ENCODE results near the gene RETSAT.
A peak's percentile ranks its signal among the peaks of the same experiment; 100 is the strongest.
"Not testable (repeated sequence)": the region's sequence is repeated elsewhere in the genome, so short reads cannot be mapped to it uniquely, and the experiment has no call there.

The RETSAT gene

GRCh38 chr2:85354286-85355072 is at the start of gene RETSAT, which contains the start of gene ELMOD3:
Gene RETSAT, minus strand, starts transcription at chr2:85354528. Its CDS starts 21 bp downstream, at chr2:85354507.
Gene ELMOD3, plus strand, starts transcription at chr2:85354769. Its CDS starts 2,430 bp downstream, at chr2:85357199.
- peak; percentile 94 to 97 for DNase-seq

DNA sequence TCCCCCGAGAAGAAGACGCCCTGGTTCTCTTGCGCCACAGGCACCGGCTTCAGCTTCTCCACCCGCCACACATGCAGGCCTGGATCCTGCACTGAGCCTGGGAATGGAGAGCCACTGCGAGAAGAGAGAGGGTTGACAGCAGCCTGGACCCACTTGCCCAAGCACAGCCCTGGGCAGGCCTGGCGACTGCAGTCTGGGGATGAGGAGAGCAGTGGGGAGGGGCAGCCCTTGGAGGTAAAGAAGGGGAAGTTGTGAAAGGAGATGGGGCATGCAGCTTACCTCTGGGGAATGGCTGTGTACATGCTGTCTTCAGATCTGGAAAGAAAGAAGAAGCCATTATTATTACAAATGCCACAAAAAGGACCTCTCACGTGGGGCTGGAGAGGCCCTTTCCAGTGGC is 47.5 kb upstream of the RETSAT start:
- no peak for DNase-seq

GRCh38 chr2:85401464-85401805 is 47.1 kb upstream of the RETSAT start:
- DNase-seq = no peak

- no peak for DNase-seq
These were observed 46.5 kb upstream of the RETSAT start for GRCh38 chr2:85400541-85401463.

- no peak for DNase-seq
These were observed 45.7 kb upstream of the RETSAT start for GRCh38 chr2:85400023-85400422.

GRCh38 chr2:85399183-85399455 is 44.8 kb upstream of the RETSAT start:
- DNase-seq = no peak

- no peak for DNase-seq
These were observed 44.3 kb upstream of the RETSAT start for GRCh38 chr2:85398426-85399182.

DNA sequence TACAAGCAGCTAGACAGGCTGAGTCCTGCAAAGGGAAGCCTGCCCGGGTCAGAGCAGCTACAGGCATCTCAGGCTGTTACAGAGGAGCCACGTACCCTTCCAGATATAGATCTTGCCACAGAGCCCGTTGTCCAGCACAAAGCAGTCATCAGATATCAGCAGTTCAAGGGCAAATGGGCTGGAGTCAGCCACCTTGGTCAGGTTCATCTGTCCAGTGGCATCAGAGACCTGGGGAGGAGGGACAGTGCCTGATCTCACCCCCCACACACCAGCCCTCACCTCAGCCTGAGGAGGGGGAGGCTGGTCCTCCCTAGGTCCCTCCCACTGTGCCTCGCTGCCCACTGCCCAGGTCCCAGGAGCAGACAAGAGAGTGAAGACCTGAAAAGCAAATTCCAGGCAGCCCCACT is 43.6 kb upstream of the RETSAT start:
- no peak for DNase-seq

DNA sequence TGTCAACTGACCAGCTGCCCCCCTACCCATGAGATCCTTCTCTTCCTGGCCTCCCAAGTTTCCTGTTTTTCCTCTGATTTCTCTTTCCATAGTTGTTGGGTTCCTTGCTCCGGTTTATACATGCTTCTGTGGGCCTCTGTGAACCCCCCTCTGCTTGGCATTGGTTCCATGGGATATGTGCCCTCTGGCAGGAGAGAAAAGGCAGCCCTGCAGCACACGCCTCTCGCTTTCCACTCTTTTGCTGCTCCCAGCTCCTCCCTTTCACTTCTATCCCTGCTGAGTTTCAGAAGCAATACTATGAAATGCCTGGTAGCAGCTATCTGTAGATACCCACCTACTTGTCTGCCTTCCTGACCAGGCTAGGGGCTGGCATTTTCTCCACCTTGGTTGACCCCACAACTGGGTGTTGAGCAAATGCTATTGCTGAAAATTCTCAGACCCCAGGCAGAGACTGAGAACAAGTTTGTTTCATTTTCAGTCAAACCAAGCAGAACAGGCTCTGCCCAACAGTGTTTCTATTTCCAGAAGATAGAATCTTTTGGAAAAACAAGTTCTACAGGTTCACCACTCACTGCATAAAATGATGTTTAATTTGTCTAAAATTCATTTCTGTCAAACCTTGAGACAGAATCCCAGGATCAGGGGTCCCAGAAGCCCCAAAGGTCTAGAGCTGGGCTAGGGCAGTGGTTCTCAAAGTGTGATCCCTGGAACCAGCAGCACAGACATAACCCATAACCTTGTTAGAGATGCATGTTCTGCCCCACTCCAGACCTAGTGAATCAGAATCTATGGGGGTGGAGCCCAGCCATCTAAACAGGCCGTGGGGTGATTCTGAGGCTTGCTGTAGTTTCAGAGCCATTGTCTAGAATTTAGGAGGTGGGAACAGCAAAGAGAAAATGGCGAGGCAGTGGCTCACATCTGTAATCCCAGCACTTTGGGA is 42.5 kb upstream of the RETSAT start:
- no peak for DNase-seq

DNA sequence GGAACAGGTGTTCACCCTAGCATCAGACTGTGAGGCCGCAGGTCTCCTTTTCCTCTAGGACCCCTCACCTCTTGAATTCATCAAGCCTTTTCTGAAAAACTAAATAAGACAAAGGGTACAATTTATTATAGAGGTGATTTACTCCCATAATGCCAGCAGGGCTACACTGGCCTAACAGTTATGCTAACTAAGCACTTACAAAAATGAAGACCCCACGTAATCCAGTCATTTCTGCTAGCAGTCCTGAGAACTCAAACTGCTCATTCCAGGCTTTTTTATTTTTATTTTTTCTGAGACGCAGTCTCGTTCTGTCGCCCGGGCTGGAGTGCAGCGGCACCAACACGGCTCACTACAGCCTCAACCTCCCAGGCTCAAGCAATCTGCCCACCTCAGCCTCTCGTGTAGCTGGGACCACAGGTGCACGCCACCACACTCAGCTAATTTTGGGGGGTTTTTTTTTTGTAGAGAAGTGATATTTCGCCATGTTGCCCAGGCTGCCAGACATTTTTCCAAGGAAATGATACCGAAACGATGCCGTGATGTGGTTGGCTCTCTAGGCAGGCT is 41.7 kb upstream of the RETSAT start:
- DNase-seq = no peak

DNA sequence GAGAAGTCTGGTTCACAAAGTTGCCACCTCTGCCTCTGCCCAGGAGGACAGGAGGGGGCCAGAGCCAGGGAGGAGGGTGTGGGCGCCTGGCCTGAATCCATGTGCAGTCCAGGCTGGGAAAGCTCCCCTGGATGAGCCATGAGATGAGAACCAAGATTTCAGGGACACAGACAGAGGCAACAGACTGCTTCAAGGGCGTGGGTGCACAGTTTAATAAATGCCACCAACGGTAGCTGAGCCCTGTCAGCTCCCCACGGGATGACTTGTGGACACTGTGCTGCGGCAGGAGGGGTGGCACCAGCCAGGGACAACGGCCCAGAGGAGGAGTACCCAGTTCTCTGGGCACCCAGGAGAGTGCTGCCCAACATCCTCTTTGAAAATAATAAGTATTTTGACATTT is 40.6 kb upstream of the RETSAT start:
- no peak for DNase-seq

DNA sequence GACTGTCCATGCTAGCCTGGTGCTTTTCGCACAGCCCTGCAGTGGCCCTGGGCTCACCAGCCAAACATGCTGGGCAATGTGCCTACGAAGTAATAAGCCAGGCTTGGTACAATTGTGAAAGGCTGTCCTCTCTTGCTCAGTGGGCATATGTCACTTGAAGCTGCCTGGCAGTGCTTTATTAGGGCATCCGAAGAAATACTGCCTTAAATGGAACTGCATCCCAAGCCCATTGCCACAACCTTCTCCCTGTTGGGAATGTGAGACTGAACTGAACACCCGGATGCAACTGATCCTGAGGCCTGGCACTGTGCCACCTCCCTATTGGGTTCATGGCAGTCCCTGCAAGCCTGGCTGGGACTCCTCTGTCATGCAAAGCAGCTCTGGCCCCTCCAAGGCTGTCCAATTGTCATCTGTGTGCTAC is 39.9 kb upstream of the RETSAT start:
- no peak for DNase-seq

- DNase-seq = no peak
These were observed 39.5 kb upstream of the RETSAT start for GRCh38 chr2:85393836-85394235.

DNA sequence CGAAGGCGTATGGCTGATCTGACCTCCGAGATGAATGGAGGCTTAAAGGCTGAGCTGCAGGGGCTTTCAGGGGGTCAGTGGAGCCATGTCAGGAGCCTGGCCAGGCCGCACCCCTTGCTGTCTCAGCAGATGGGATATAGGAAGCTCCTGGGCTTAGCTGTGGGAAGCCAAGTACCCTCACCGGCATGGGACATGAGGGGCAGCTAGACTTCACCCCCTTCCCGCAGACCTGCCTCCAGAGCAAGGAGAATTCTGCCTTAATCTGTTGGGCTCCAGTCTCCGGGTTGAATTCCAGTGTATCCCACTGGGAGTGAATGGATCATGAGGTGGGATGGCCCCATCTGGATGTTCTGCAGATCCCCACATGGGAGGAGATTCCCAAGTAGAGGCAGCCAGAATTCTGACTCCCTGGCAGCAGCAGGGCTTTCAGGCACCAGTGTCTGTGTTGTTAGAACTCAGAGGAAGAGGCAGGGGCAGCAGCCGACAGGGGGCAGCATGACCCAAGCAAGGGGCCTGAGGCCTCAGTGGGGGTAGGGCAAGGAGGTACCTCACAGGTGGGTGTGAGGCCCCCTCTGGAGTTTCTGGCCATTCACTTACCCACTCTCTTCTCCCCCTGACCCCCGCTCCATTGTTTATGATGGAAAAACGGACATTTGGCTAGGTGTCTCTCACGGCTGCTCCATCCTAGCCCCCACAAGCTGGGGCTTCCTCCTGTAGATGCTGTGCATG is 36.8 kb upstream of the RETSAT start:
- DNase-seq = no peak

GRCh38 chr2:85388878-85389538 is 34.7 kb upstream of the RETSAT start:
- DNase-seq = no peak

GRCh38 chr2:85387754-85388153 is 33.4 kb upstream of the RETSAT start:
- no peak for DNase-seq

DNA sequence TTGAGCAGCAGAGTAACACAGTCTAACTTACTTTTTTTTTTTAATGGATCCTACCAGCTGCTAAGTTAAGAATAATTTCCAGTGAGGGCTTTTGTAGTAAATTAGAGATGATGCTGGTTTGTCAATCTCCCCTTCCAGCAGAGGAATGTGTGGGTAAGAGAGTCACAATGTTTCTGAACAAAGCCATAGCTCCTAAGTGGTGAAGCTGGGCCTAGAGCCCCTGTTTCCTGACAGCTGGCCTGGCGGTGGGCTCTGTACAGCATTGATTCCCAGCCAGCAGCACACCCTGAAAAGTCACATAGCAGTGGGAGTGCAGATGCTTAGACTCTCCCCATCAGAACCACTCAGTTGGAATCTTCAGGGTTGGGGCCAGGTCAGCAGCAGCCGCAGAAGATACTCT is 31.4 kb upstream of the RETSAT start:
- no peak for DNase-seq

DNA sequence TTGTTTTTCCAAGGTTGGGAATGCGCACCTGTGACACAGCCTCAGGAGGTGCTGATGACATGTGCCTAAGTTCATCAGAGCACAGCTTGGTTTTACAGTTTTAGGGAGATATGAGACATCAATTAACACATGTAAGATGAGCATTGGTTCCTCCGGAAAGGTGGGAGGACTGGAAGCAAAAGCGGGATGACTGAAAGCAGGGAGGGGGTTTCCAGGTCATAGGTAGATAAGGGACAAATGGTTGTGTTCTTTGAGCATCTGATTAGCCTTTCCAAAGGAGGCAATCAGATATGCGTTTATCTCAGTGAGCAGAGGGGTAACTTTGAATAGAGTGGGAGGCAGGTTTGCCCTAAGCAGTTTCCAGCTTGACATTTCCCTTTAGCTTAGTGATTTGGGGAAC is 29.5 kb upstream of the RETSAT start:
- no peak for DNase-seq

- DNase-seq = not testable (repeated sequence)
These were observed 28.8 kb upstream of the RETSAT start for GRCh38 chr2:85383151-85383550.

- no peak for DNase-seq
These were observed 25.7 kb upstream of the RETSAT start for GRCh38 chr2:85380048-85380447.

DNA sequence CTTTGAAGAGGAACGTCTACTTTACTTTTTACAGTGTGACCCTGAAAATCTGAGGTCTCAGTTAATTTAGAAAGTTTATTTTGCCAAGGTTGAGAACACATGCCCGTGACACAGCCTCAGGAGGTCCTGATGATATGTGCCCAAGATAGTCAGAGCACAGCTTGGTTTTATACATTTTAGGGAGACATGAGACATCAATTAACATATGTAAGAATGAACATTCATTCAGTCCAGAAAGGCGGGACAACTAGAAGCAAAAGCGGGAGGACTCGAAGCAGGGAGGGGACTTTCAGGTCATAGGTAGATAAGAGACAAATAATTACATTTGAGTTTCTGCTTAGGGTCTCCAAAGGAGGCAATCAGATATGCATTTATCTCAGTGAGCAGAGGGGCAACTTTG is 23.9 kb upstream of the RETSAT start:
- DNase-seq = no peak

All from NCI-H187 (cell line).